ENCODE data around the gene GOLGA1.
"Not testable (repeated sequence)": the region's sequence is repeated elsewhere in the genome, so short reads cannot be mapped to it uniquely, and the experiment has no call there.

Gene GOLGA1

DNA sequence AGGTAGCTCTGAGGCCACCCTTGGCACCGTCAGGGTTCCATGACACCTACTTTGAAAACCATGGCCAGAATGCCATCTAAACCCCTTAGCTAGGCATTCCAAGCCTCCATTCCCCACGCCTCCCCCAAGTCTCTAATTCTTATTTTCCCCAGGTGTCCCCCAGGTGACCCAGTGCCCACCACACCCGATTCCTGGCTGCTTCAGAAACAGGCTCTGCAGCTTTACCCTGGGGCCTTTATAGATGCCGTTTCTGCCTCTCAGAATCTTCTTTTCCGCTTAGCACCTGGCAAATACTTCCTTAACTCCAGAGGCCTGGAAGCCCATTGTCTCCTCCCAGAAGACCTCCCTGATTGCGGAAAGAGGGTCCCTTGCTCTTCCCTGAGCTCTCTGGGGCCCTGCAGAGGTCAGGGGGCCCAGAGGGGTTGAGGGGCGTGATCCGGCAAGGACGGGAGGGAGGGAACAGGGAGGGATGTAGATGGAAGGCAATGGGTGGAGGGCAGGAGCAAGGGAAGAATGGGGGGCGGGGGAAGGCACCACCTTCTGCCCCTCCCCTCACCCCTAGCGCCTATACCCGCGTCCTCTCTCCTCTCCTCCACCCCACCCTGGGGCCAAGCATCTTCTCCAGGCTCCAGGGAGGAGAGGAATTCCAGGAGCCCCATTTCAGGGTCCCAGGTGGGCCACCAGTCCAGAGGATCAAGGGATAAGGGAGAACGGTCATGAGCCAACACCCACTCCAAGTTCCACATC, 99.6 kb downstream of the GOLGA1 start:
- no peak for DNase-seq (ENCODE audit: extremely low read depth in 1 of 2, low read depth in 1 of 2)

DNA sequence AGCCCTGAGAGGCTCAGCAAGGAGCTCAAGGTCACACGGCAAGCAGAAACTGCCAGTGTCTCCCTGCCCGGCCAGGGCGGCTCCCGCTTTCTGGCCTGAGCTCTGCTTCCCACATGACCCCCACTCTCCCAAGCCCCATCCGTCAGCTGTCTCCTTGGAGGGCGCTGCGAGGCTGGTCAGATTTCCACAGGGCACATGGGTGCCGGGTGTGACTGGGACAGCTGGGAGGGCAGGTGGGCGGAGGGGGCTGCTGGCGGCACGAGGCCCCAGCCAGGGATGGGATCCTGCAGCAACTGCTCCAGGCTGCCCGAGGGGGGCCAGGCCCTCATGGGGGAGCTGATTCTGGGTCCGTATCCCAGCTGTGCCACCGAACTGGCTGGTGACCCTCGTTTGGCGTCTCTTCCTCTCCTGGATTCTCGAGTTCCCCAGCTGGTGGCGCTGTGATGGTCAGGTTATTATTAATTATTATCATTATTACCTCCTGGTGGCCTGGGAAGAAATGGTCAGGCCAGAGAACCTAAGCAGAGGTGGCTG, 100.5 kb downstream of the GOLGA1 start:
- DNase-seq (ENCODE audit: extremely low read depth in 1 of 2, low read depth in 1 of 2), result no peak

GRCh38 chr9:124839612-124840299, 101.1 kb downstream of the GOLGA1 start:
- no peak for DNase-seq (ENCODE audit: extremely low read depth in 1 of 2, low read depth in 1 of 2)

GRCh38 chr9:124838567-124839275, 102.2 kb downstream of the GOLGA1 start:
- DNase-seq (ENCODE audit: extremely low read depth in 1 of 2, low read depth in 1 of 2), result not testable (repeated sequence)

DNA sequence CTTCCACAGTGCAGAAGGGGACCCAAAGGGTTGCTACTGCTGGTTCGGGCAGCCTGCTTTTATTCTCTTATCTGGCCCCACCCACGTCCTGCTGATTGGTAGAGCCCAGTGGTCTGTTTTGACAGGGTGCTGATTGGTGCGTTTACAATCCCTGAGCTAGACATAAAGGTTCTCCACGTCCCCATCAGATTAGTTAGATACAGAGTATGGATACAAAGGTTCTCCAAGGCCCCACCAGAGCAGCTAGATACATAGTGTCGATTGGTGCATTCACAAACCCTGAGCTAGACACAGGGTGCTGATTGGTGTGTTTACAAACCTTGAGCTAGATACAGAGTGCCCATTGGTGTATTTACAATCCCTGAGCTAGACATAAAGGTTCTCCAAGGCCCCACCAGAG, 102.8 kb downstream of the GOLGA1 start:
- not testable (repeated sequence) for DNase-seq (ENCODE audit: extremely low read depth in 1 of 2, low read depth in 1 of 2)

DNA sequence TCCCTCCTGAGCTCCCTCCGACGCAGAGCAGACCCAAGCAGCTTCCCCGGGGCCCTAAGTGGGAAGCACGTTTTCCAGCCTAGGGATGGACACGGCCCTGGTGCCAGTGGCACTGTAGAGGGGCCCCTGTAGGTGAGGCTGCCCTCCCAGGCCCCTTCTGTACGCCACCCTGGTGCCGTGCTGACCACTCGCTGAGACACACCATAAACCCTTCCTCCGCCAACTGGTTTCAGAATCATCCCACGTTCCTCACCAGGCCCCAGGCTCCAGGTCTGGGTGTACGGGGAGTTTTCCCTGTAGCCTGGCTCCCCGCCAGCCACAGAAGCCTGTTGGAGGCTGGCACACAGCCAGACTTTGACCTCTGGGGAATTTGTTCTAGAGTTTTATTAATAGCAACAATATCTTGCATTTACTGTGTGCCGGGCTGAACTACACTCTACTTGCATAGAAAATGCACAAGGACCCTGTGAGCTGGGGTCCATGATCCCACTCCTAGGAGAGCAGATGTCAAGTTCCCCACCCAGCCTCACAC, 105.8 kb downstream of the GOLGA1 start:
- DNase-seq (ENCODE audit: extremely low read depth in 1 of 2, low read depth in 1 of 2), result no peak

DNA sequence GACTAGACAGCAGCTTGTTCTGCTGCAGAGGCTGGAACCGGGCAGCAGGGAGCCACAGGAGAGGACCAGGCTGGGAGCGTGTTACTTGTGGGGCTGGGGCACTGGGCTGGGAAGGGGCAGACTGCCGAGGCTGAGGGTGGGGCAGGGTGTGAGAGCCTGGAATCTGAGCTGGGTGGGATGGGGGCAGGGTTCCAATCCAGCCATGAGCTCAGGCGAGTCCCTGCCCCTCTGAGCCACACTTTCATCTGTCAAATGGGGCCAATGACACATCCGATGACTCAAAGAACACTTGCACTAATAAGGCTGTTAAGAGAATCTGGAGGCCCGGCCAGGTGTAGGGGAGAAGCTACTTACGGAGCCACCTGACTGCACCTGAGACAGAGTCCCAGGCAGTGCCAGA, 106.3 kb downstream of the GOLGA1 start:
- DNase-seq (ENCODE audit: extremely low read depth in 1 of 2, low read depth in 1 of 2), result no peak

GRCh38 chr9:124831642-124832364, 109.1 kb downstream of the GOLGA1 start:
- no peak for DNase-seq (ENCODE audit: extremely low read depth in 1 of 2, low read depth in 1 of 2)

DNA sequence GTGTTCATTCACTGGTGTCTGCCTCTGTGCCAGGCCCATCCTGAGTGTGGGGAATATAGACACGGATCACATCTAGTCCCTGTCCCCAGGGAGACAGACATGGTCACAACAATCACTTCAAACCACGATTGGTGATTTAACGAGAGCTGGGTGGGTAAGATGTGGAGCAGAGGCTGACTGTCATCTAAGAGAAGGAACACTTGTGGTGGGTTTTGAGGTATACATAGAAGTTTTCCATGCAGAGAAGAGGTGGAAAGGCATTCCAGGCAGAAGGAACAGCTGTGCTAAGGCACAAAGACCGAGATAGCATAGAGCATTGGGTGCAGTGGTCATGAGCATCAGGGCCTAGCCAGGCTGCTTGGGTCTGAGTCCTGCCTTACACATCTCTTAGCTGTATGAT, 110.3 kb downstream of the GOLGA1 start:
- DNase-seq (ENCODE audit: extremely low read depth in 1 of 2, low read depth in 1 of 2), result no peak

DNA sequence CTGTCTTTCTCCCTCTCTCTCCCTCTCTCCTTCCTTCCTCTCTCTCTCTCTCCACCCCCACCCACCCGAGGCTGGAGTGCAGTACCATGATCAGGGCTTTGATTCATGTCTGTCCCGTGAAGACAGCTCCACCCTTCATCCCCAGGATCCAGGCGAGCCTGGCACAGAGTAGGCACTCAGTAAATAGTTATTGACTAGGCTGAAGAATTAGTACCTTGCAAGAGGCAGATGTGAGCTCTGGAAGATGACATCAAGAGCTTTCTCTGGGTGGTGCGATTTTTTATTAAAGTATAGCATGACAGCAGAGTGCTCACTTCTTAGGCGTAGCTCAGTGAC, 111.6 kb downstream of the GOLGA1 start:
- DNase-seq (ENCODE audit: extremely low read depth in 1 of 2, low read depth in 1 of 2), result no peak

- DNase-seq (ENCODE audit: extremely low read depth in 1 of 2, low read depth in 1 of 2), result no peak
Observed at GRCh38 chr9:124828489-124829333, 112.2 kb downstream of the GOLGA1 start.
